Measurements from ENCODE around the gene ZNF354B.
A peak's percentile ranks its signal among the peaks of the same experiment; 100 is the strongest.

The ZNF354B gene

GRCh38 chr5:178883815-178884430 is 24.2 kb downstream of the ZNF354B start:
- Histone ChIP-seq H3K4me1 (no peaks in the 10 kb centered on the region), H3K27me3 (ENCODE audit: control insufficient read depth, insufficient read depth, low read length) (no peaks in the 10 kb centered on the region), H3K4me3 (ENCODE audit: low read depth, low read length) (no peak overlapping the region), H3K9ac (no peak overlapping the region), H3K9me3 (ENCODE audit: control insufficient read depth, low read length) (peaks cover 7% of the 10 kb centered on the region), H3K27ac (no peak overlapping the region), H3K36me3 (ENCODE audit: control insufficient read depth, insufficient read depth, low read length) (peaks cover 27% of the 10 kb centered on the region), H3K79me2 (no peaks in the 10 kb centered on the region), H3K4me2 (ENCODE audit: low read length) (no peak overlapping the region), H2AFZ (no peak overlapping the region)
- no peak for TF ChIP-seq CTCF (IDR thresholded peaks at IDR 0.05)

- H3K27me3 ChIP-seq (ENCODE audit: control insufficient read depth, insufficient read depth, low read length), result no peaks in the 10 kb centered on the region
- no peak within 1 kb of the TSS for H3K9ac ChIP-seq
- H3K4me3 ChIP-seq (ENCODE audit: low read depth, low read length), result peak within 1 kb of the TSS; percentile 77
- H3K9me3 ChIP-seq (ENCODE audit: control insufficient read depth, low read length), result no peaks in the 10 kb centered on the region
- H3K27ac ChIP-seq, result no peak within 1 kb of the TSS
- H3K4me2 ChIP-seq (ENCODE audit: low read length), result peak within 1 kb of the TSS; percentile 94
- H3K4me1 ChIP-seq, result no peaks in the 10 kb centered on the region
- peak within 1 kb of the TSS; percentile 61 for H2AFZ ChIP-seq
- no peak for TF ChIP-seq CTCF (IDR thresholded peaks at IDR 0.05)
- no peaks in the 10 kb centered on the region for H3K79me2 ChIP-seq
- H3K36me3 ChIP-seq (ENCODE audit: control insufficient read depth, insufficient read depth, low read length), result no peaks in the 10 kb centered on the region
Measured at GRCh38 chr5:178895615-178896571, 36.1 kb downstream of the ZNF354B start, which contains the start of gene ZFP2. Gene ZFP2, plus strand, starts transcription at chr5:178895913. Its CDS starts 35,401 bp downstream, at chr5:178931314.

- no peak overlapping the region for H2AFZ ChIP-seq
- no peak for TF ChIP-seq CTCF (IDR thresholded peaks at IDR 0.05)
- H3K27ac ChIP-seq, result no peak overlapping the region
- no peak overlapping the region for H3K4me3 ChIP-seq (ENCODE audit: low read depth, low read length)
- no peaks in the 10 kb centered on the region for H3K9me3 ChIP-seq (ENCODE audit: control insufficient read depth, low read length)
- H3K36me3 ChIP-seq (ENCODE audit: control insufficient read depth, insufficient read depth, low read length), result no peaks in the 10 kb centered on the region
- no peak overlapping the region for H3K4me2 ChIP-seq (ENCODE audit: low read length)
- no peaks in the 10 kb centered on the region for H3K27me3 ChIP-seq (ENCODE audit: control insufficient read depth, insufficient read depth, low read length)
- no peaks in the 10 kb centered on the region for H3K4me1 ChIP-seq
- no peak overlapping the region for H3K9ac ChIP-seq
- H3K79me2 ChIP-seq, result no peaks in the 10 kb centered on the region
Measured at GRCh38 chr5:178899289-178899688, 39.5 kb downstream of the ZNF354B start.

- Histone ChIP-seq H3K9me3 (ENCODE audit: control insufficient read depth, low read length) (no peaks in the 10 kb centered on the region), H2AFZ (no peak overlapping the region), H3K4me3 (ENCODE audit: low read depth, low read length) (no peak overlapping the region), H3K9ac (no peak overlapping the region), H3K36me3 (ENCODE audit: control insufficient read depth, insufficient read depth, low read length) (no peaks in the 10 kb centered on the region), H3K79me2 (no peaks in the 10 kb centered on the region), H3K27me3 (ENCODE audit: control insufficient read depth, insufficient read depth, low read length) (no peaks in the 10 kb centered on the region), H3K4me1 (no peaks in the 10 kb centered on the region), H3K27ac (no peak overlapping the region), H3K4me2 (ENCODE audit: low read length) (no peak overlapping the region)
- no peak for TF ChIP-seq CTCF (IDR thresholded peaks at IDR 0.05)
Measured at GRCh38 chr5:178902849-178903248, 43.1 kb downstream of the ZNF354B start.

Measured in parathyroid adenoma (tissue), 2 donors.